HEK293 (cell line): Measurements from ENCODE around the gene ZBTB47.

ENCODE experiments used
- AEBP2 ChIP-seq: fragments of 450-650 bp; formaldehyde crosslinking; IDR thresholded peaks from 2 replicates; pipeline ENCODE4 v1.5.1; 2016; ENCODE audit warnings: missing biosample characterization, missing genetic modification characterization, borderline replicate concordance
- BCL11A ChIP-seq: fragments of 450-650 bp; formaldehyde crosslinking; IDR thresholded peaks from 2 replicates; pipeline ENCODE4 v1.5.1; 2016; ENCODE audit warnings: low read depth, missing biosample characterization, missing genetic modification characterization
- BCL11B ChIP-seq: fragments of 450-650 bp; formaldehyde crosslinking; IDR thresholded peaks from 2 replicates; pipeline ENCODE4 v1.5.1; 2016; ENCODE audit warnings: low read depth, missing biosample characterization, missing genetic modification characterization
- HIC1 ChIP-seq: fragments of 450-650 bp; formaldehyde crosslinking; IDR thresholded peaks from 2 replicates; pipeline ENCODE4 v1.5.1; 2016; ENCODE audit warnings: missing biosample characterization, missing genetic modification characterization
- HOXC10 ChIP-seq: sonication (generic); formaldehyde crosslinking; IDR thresholded peaks from 2 replicates; pipeline ENCODE4 v1.8.1; 2023; ENCODE audit warnings: mild to moderate bottlenecking, missing genetic modification reagents
- MZF1 ChIP-seq: fragments of 450-650 bp; formaldehyde crosslinking; IDR thresholded peaks from 2 replicates; pipeline ENCODE4 v1.5.1; 2017; ENCODE audit warnings: missing biosample characterization, missing genetic modification characterization, borderline replicate concordance
- OVOL3 ChIP-seq: fragments of 450-650 bp; formaldehyde crosslinking; IDR thresholded peaks from 2 replicates; pipeline ENCODE4 v1.5.1; 2016; ENCODE audit warnings: missing biosample characterization, missing genetic modification characterization
- SCRT1 ChIP-seq: fragments of 450-650 bp; formaldehyde crosslinking; IDR thresholded peaks from 2 replicates; pipeline ENCODE4 v1.5.1; 2016; ENCODE audit warnings: missing biosample characterization, missing genetic modification characterization, borderline replicate concordance
- YY2 ChIP-seq: fragments of 450-650 bp; formaldehyde crosslinking; IDR thresholded peaks from 2 replicates; pipeline ENCODE4 v1.5.1; 2016; ENCODE audit warnings: missing biosample characterization, missing genetic modification characterization
- ZBTB10 ChIP-seq: fragments of 450-650 bp; formaldehyde crosslinking; IDR thresholded peaks from 2 replicates; pipeline ENCODE4 v1.5.1; 2016; ENCODE audit warnings: missing biosample characterization, missing genetic modification characterization
- ZBTB17 ChIP-seq: fragments of 450-650 bp; formaldehyde crosslinking; IDR thresholded peaks from 2 replicates; pipeline ENCODE4 v1.5.1; 2016; ENCODE audit warnings: missing biosample characterization, missing genetic modification characterization
- ZBTB21 ChIP-seq: fragments of 450-650 bp; formaldehyde crosslinking; IDR thresholded peaks from 2 replicates; pipeline ENCODE4 v1.5.1; 2017; ENCODE audit warnings: missing biosample characterization, missing genetic modification characterization
- ZBTB49 ChIP-seq: fragments of 450-650 bp; formaldehyde crosslinking; IDR thresholded peaks from 2 replicates; pipeline ENCODE4 v1.5.1; 2016; ENCODE audit warnings: missing biosample characterization, missing genetic modification characterization, low read depth
- ZNF16 ChIP-seq: fragments of 450-650 bp; formaldehyde crosslinking; IDR thresholded peaks from 2 replicates; pipeline ENCODE4 v1.5.1; 2016; ENCODE audit warnings: low read depth, missing biosample characterization, missing genetic modification characterization
- ZNF169 ChIP-seq: fragments of 450-650 bp; formaldehyde crosslinking; IDR thresholded peaks from 2 replicates; pipeline ENCODE4 v1.5.1; 2016; ENCODE audit warnings: missing biosample characterization, missing genetic modification characterization
- ZNF202 ChIP-seq: fragments of 450-650 bp; formaldehyde crosslinking; IDR thresholded peaks from 2 replicates; pipeline ENCODE4 v1.5.1; 2016; ENCODE audit warnings: missing biosample characterization, missing genetic modification characterization, borderline replicate concordance
- ZNF26 ChIP-seq: fragments of 450-650 bp; formaldehyde crosslinking; IDR thresholded peaks from 2 replicates; pipeline ENCODE4 v1.5.1; 2016; ENCODE audit warnings: missing biosample characterization, missing genetic modification characterization
- ZNF311 ChIP-seq: fragments of 450-650 bp; formaldehyde crosslinking; IDR thresholded peaks from 2 replicates; pipeline ENCODE4 v1.5.1; 2017; ENCODE audit warnings: missing biosample characterization, missing genetic modification characterization, borderline replicate concordance
- ZNF324 ChIP-seq: fragments of 450-650 bp; formaldehyde crosslinking; IDR thresholded peaks from 2 replicates; pipeline ENCODE4 v1.5.1; 2016; ENCODE audit warnings: missing biosample characterization, missing genetic modification characterization
- ZNF394 ChIP-seq: fragments of 450-650 bp; formaldehyde crosslinking; IDR thresholded peaks from 2 replicates; pipeline ENCODE4 v1.5.1; 2016; ENCODE audit warnings: missing biosample characterization, missing genetic modification characterization, mild to moderate bottlenecking, moderate library complexity, borderline replicate concordance
- ZNF513 ChIP-seq: fragments of 450-650 bp; IDR thresholded peaks from 2 replicates; pipeline ENCODE4 v1.5.1; 2018; ENCODE audit warnings: missing biosample characterization, missing genetic modification characterization
- ZNF521 ChIP-seq: fragments of 450-650 bp; formaldehyde crosslinking; IDR thresholded peaks from 2 replicates; pipeline ENCODE4 v1.5.1; 2017; ENCODE audit warnings: missing biosample characterization, mild to moderate bottlenecking, missing genetic modification characterization
- ZNF639 ChIP-seq: fragments of 450-650 bp; formaldehyde crosslinking; IDR thresholded peaks from 2 replicates; pipeline ENCODE4 v1.5.1; 2016; ENCODE audit warnings: missing biosample characterization, missing genetic modification characterization
- ZSCAN30 ChIP-seq: fragments of 450-650 bp; IDR thresholded peaks from 2 replicates; pipeline ENCODE4 v1.5.1; 2018; ENCODE audit warnings: missing biosample characterization, mild to moderate bottlenecking, missing genetic modification characterization, moderate library complexity

The ZBTB47 gene

GRCh38 chr3:42654331-42655201 lies 1.1 kb downstream of the ZBTB47 start (continued):
- TF ChIP-seq ZNF513 (tag by site-specific recombination), result no peak
- no peak for TF ChIP-seq ZNF311 (tag by site-specific recombination)
- TF ChIP-seq ZBTB17, result no peak
- no peak for TF ChIP-seq ZNF202
- TF ChIP-seq HIC1 (tag by site-specific recombination), result 0 out of 2 replicates have a peak, but pooled peaks have one; percentile 36
- no peak for TF ChIP-seq AEBP2 (tag by site-specific recombination)
- no peak for TF ChIP-seq ZNF169
- no peak for TF ChIP-seq ZNF394 (tag by site-specific recombination)
- no peak for TF ChIP-seq MZF1 (tag by site-specific recombination)
- TF ChIP-seq SCRT1 (tag by site-specific recombination), result no peak
- TF ChIP-seq BCL11B (tag by site-specific recombination), result no peak
- TF ChIP-seq ZNF521 (tag by site-specific recombination), result no peak
- no peak for TF ChIP-seq HOXC10 (CRISPR knock-in tag)
- no peak for TF ChIP-seq ZNF639 (tag by site-specific recombination)
- no peak for TF ChIP-seq OVOL3 (tag by site-specific recombination)
- no peak for TF ChIP-seq YY2 (tag by site-specific recombination)
- no peak for TF ChIP-seq ZBTB21 (tag by site-specific recombination)
- TF ChIP-seq ZNF26 (tag by site-specific recombination), result no peak
- TF ChIP-seq ZBTB49 (tag by site-specific recombination), result no peak
- TF ChIP-seq ZSCAN30, result peak; percentile 52; the same call in 1 of the 2 replicates
- no peak; the same call in 1 of the 2 replicates for TF ChIP-seq ZBTB10 (tag by site-specific recombination)
- TF ChIP-seq BCL11A (tag by site-specific recombination), result no peak
- no peak for TF ChIP-seq ZNF16
- 0 out of 2 replicates have a peak, but pooled peaks have one; percentile 32 for TF ChIP-seq ZNF324 (tag by site-specific recombination)
